OCI-LY1 (cell line): ENCODE data around the gene FKBP10.
A peak's percentile ranks its signal among the peaks of the same experiment; 100 is the strongest.
"Not testable (repeated sequence)": the region's sequence is repeated elsewhere in the genome, so short reads cannot be mapped to it uniquely, and the experiment has no call there.

ENCODE experiments used
- H2AFZ ChIP-seq: fragments of 200-600 bp; sonication (generic), shearing (Covaris generic); 2 replicates; pipeline ENCODE4 v1.6.0; 2014; ENCODE audit warnings: antibody characterized with exemption, mild to moderate bottlenecking, low read length
- H3F3A ChIP-seq: fragments of 200-600 bp; sonication (generic), shearing (Covaris generic); 2 replicates; pipeline ENCODE4 v1.6.0; 2014; ENCODE audit warnings: mild to moderate bottlenecking, antibody characterized with exemption, low read length, moderate library complexity; ENCODE audit not compliant: insufficient read depth
- H3K27ac ChIP-seq: fragments of 200-600 bp; sonication (generic); 2 replicates; pipeline ENCODE4 v1.5.1; 2014; ENCODE audit warnings: low read length, mixed run types, mild to moderate bottlenecking, low read depth; ENCODE audit not compliant: poor library complexity, severe bottlenecking
- H3K27me3 ChIP-seq: fragments of 200-600 bp; sonication (generic); 2 replicates; pipeline ENCODE4 v1.6.0; 2014; ENCODE audit warnings: antibody characterized with exemption, mild to moderate bottlenecking, low read length, moderate library complexity; ENCODE audit not compliant: insufficient read depth
- H3K36me3 ChIP-seq: fragments of 200-600 bp; sonication (generic); 2 replicates; pipeline ENCODE4 v1.6.1; 2014; ENCODE audit warnings: mild to moderate bottlenecking, antibody characterized with exemption, low read length, moderate library complexity, mixed read lengths; ENCODE audit not compliant: insufficient read depth
- H3K4me1 ChIP-seq: fragments of 200-600 bp; sonication (generic); 2 replicates; pipeline ENCODE4 v1.5.1; 2014; ENCODE audit warnings: mild to moderate bottlenecking, low read length, moderate library complexity; ENCODE audit not compliant: insufficient read depth, severe bottlenecking
- H3K4me2 ChIP-seq: fragments of 200-600 bp; sonication (generic), shearing (Covaris generic); 2 replicates; pipeline ENCODE4 v1.6.1; 2014; ENCODE audit warnings: low read length
- H3K4me3 ChIP-seq: fragments of 200-600 bp; sonication (generic); 2 replicates; pipeline ENCODE4 v1.5.1; 2014; ENCODE audit warnings: low read length, low read depth, mild to moderate bottlenecking, mixed read lengths; ENCODE audit not compliant: poor library complexity, severe bottlenecking
- H3K79me2 ChIP-seq: fragments of 200-600 bp; shearing (Covaris generic); 2 replicates; pipeline ENCODE4 v1.6.1; 2016; ENCODE audit warnings: mixed run types, low read length, mixed read lengths; ENCODE audit not compliant: insufficient read depth
- H3K9ac ChIP-seq: fragments of 200-600 bp; sonication (generic), shearing (Covaris generic); 2 replicates; pipeline ENCODE4 v1.6.1; 2014; ENCODE audit warnings: mild to moderate bottlenecking, low read length, mixed read lengths
- H3K9me2 ChIP-seq: fragments of 200-600 bp; sonication (generic), shearing (Covaris generic); 2 replicates; pipeline ENCODE4 v1.6.1; 2014; ENCODE audit warnings: low read depth, mild to moderate bottlenecking, low read length, mixed read lengths
- H3K9me3 ChIP-seq: fragments of 200-600 bp; shearing (Covaris generic); 2 replicates; pipeline ENCODE4 v1.6.1; 2014; ENCODE audit warnings: low read length, mixed read lengths
- H4K20me1 ChIP-seq: fragments of 200-600 bp; sonication (generic), shearing (Covaris generic); 2 replicates; pipeline ENCODE4 v1.6.0; 2016; ENCODE audit warnings: mild to moderate bottlenecking, low read length; ENCODE audit not compliant: insufficient read depth
- EZH2 ChIP-seq: fragments of 200-600 bp; sonication (generic), shearing (Covaris generic); IDR thresholded peaks from 2 replicates; pipeline ENCODE4 v1.8.0; 2017; ENCODE audit warnings: borderline replicate concordance, mixed run types, mild to moderate bottlenecking, antibody characterized with exemption, low read length, moderate library complexity, mixed read lengths
- TF ChIP-seq, protein P1 (sequence below): fragments of 200-600 bp; sonication (generic), shearing (Covaris generic); IDR thresholded peaks from 2 replicates; pipeline ENCODE4 v1.5.1; 2017; ENCODE audit warnings: mild to moderate bottlenecking, antibody characterized with exemption, low read length, moderate library complexity, mixed read lengths

The FKBP10 gene

DNA sequence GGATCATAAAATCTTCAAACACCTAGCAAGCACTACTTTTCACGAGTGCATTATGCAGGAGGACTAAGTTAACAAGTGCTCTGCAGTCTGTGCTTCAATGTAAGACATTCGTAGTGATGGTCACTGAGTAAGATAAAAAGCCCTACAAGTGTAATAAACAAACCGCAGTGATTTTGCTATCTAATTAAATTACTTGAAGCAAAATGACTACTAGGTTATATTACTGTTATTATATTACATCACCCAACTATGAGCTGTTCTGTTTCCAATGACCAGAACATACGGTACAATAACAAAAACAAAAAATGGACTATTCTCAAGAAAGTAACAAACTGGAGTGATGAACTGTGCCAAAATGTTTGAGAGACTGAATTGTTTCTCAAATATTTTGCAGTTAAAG is 36.0 kb downstream of the FKBP10 start:
- Histone ChIP-seq H3K9ac (no peak overlapping the region), H3K4me3 (no peak overlapping the region), H2AFZ (no peak overlapping the region), H3K79me2 (peaks cover 16% of the 10 kb centered on the region), H3K36me3 (peaks cover 36% of the 10 kb centered on the region), H3K27ac (no peak overlapping the region), H3K9me3 (no peaks in the 10 kb centered on the region), H3K27me3 (no peaks in the 10 kb centered on the region), H3K9me2 (no peaks in the 10 kb centered on the region), H3K4me2 (no peak overlapping the region), H3K4me1 (peaks cover 28% of the 10 kb centered on the region), H4K20me1 (peaks cover 4% of the 10 kb centered on the region; the same call in 1 of the 2 replicates), H3F3A (no peaks in the 10 kb centered on the region)
- TF ChIP-seq EZH2: no peak
- TF ChIP-seq, protein P1, sequence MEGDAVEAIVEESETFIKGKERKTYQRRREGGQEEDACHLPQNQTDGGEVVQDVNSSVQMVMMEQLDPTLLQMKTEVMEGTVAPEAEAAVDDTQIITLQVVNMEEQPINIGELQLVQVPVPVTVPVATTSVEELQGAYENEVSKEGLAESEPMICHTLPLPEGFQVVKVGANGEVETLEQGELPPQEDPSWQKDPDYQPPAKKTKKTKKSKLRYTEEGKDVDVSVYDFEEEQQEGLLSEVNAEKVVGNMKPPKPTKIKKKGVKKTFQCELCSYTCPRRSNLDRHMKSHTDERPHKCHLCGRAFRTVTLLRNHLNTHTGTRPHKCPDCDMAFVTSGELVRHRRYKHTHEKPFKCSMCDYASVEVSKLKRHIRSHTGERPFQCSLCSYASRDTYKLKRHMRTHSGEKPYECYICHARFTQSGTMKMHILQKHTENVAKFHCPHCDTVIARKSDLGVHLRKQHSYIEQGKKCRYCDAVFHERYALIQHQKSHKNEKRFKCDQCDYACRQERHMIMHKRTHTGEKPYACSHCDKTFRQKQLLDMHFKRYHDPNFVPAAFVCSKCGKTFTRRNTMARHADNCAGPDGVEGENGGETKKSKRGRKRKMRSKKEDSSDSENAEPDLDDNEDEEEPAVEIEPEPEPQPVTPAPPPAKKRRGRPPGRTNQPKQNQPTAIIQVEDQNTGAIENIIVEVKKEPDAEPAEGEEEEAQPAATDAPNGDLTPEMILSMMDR: no peak

DNA sequence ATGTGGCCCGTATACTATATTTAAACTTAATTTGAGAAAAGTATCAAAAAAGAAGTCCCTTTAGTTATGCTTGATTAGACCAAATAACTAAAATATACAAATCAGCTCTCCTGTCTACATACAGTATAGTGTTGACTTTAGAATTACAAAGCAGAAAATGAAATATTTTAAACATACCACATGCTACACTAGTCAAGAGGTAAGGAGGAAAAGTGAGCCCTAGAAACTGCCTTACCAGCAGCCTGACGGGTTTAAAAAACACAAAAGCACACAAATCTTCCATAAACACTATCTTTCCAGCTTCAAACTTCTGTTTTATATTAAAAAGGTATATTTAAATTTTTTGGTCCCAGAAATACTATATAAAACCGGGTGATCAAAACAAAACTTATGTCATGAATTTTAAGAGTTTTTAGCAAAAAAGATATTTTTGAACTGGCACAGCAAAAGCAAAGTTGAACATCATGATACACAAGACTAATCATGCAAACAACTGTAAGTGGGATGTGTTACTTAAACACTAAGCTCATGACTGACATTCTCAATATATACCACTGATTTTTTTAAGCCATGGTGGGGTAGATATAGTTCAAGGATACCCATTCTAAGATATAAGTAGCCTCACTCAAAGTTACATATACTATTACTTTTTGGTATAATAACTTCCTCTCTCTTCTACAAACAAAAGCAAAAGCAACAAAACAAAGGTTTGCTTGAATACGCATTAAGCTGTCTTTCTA is 36.6 kb downstream of the FKBP10 start:
- TF ChIP-seq, protein P1: no peak
- TF ChIP-seq EZH2: no peak
- no peak overlapping the region for H2AFZ ChIP-seq
- peaks cover 28% of the 10 kb centered on the region for H3K4me1 ChIP-seq
- H3K36me3 ChIP-seq: peaks cover 42% of the 10 kb centered on the region
- H3K9me3 ChIP-seq: no peaks in the 10 kb centered on the region
- H3K9me2 ChIP-seq: no peaks in the 10 kb centered on the region
- H4K20me1 ChIP-seq: peaks cover 4% of the 10 kb centered on the region; the same call in 1 of the 2 replicates
- H3K9ac ChIP-seq: peak overlapping the region; percentile 11; the same call in 1 of the 2 replicates
- no peak overlapping the region for H3K4me3 ChIP-seq
- no peak overlapping the region for H3K27ac ChIP-seq
- H3K79me2 ChIP-seq: peaks cover 16% of the 10 kb centered on the region
- H3K27me3 ChIP-seq: no peaks in the 10 kb centered on the region
- no peaks in the 10 kb centered on the region for H3F3A ChIP-seq
- H3K4me2 ChIP-seq: peak overlapping the region; percentile 21; the same call in 1 of the 2 replicates

DNA sequence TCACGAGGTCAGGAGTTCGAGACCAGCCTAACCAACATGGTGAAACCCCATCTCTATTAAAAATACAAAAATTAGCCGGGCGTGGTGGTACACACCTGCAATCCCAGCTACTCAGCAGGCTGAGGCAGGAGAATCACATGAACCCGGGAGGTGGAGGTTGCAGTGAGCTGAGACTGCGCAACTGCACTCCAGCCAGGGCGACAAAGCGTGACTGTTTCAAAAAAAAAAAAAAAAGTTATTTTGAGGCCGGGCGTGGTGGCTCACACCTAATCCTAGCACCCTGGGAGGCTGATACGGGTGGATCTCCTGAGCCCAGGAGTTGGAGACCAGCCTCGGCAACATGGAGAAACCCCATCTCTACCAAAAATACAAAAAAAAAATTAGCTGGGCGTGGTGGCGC is 38.6 kb downstream of the FKBP10 start:
- H3K27me3 ChIP-seq, H3K4me3 ChIP-seq, H4K20me1 ChIP-seq, H3F3A ChIP-seq, H3K9ac ChIP-seq, H3K27ac ChIP-seq, H3K9me3 ChIP-seq, H3K4me2 ChIP-seq, H3K9me2 ChIP-seq, H2AFZ ChIP-seq: not testable (repeated sequence)
- peaks cover 28% of the 10 kb centered on the region for H3K4me1 ChIP-seq
- peaks cover 18% of the 10 kb centered on the region for H3K79me2 ChIP-seq
- peaks cover 50% of the 10 kb centered on the region for H3K36me3 ChIP-seq
